Endodermal cell (in vitro differentiated cells): ENCODE data around the gene SPOP. TPM values are rescaled to one million over a fixed set of nuclear protein-coding genes. Genes with fewer than 3 reads are reported as not detected.
A peak's percentile ranks its signal among the peaks of the same experiment; 100 is the strongest.

ENCODE experiments used
- DNase-seq: peaks from one replicate; pipeline ENCODE4 v3.0.0-alpha.2; 2017
- H3K27ac ChIP-seq: 2 replicates; pipeline ENCODE4 v1.5.1; 2013; ENCODE audit warnings: mild to moderate bottlenecking, low read depth, low read length, moderate library complexity
- H3K27me3 ChIP-seq: 2 replicates; pipeline ENCODE4 v1.6.1; 2013; ENCODE audit warnings: mild to moderate bottlenecking, low read length, moderate library complexity; ENCODE audit not compliant: insufficient read depth, control insufficient read depth, poor library complexity, severe bottlenecking
- H3K36me3 ChIP-seq: 2 replicates; pipeline ENCODE4 v1.7.0; 2013; ENCODE audit warnings: mild to moderate bottlenecking, low read length, moderate library complexity; ENCODE audit not compliant: control insufficient read depth, insufficient read depth
- H3K4me1 ChIP-seq: one replicate; pipeline ENCODE4 v1.7.0; 2013; ENCODE audit warnings: low read length; ENCODE audit not compliant: control insufficient read depth, insufficient read depth
- H3K4me3 ChIP-seq: 2 replicates; pipeline ENCODE4 v1.5.1; 2013; ENCODE audit warnings: mild to moderate bottlenecking, low read length, moderate library complexity
- H3K9ac ChIP-seq: 2 replicates; pipeline ENCODE4 v1.6.1; 2013; ENCODE audit warnings: mild to moderate bottlenecking, low read length, moderate library complexity; ENCODE audit not compliant: poor library complexity, severe bottlenecking; ENCODE audit errors: extremely low read depth
- H3K9me3 ChIP-seq: 2 replicates; pipeline ENCODE4 v1.6.1; 2013; ENCODE audit warnings: mild to moderate bottlenecking, low read length, moderate library complexity; ENCODE audit not compliant: control insufficient read depth
- H3K27ac Mint-ChIP-seq: 2 replicates; pipeline ENCODE4 v1.8.0; 2020; ENCODE audit warnings: mixed read lengths
- H3K27me3 Mint-ChIP-seq: 2 replicates; pipeline ENCODE4 v1.8.0; 2021; ENCODE audit warnings: mild to moderate bottlenecking, mixed read lengths; ENCODE audit not compliant: insufficient read depth
- H3K36me3 Mint-ChIP-seq: 2 replicates; pipeline ENCODE4 v1.8.0; 2020; ENCODE audit warnings: low read depth, mixed read lengths
- H3K4me1 Mint-ChIP-seq: 2 replicates; pipeline ENCODE4 v1.8.0; 2020; ENCODE audit warnings: mixed read lengths
- H3K4me3 Mint-ChIP-seq: 2 replicates; pipeline ENCODE4 v1.8.0; 2020; ENCODE audit warnings: mild to moderate bottlenecking, moderate library complexity, mixed read lengths
- H3K9me3 Mint-ChIP-seq: 2 replicates; pipeline ENCODE4 v1.8.0; 2020; ENCODE audit warnings: mild to moderate bottlenecking, mixed read lengths
- WGBS, 2 experiments: methylation state at CpG; one replicate each; pipeline versions ENCODE4 v1.1.5 to v1.1.7; 2013; ENCODE audit warnings: missing lambda C conversion rate in 2 of 2, mixed read lengths in 1 of 2; ENCODE audit not compliant: insufficient coverage in 1 of 2, insufficient read length in 1 of 2; 5-methylcytosine and 5-hydroxymethylcytosine counted together
- total RNA-seq, 2 donors: library from RNA; stranded (reverse); fragmentation: NEBNext Ultra II Directional in 1 of 2; extraction: Animal tissue kit (Norgen Biotek cat#: 25700) in 1 of 2; gene quantifications; 2 replicates in 1 of 2; 3 replicates in 1 of 2; pipeline ENCODE4 v1.2.1, GENCODE V29; 2021
- TF ChIP-seq, protein P1 (sequence below): fragments of 200-600 bp; sonication (generic); conservative IDR thresholded peaks from 2 replicates; pipeline ENCODE4 v1.5.0; 2021; ENCODE audit warnings: antibody characterized with exemption, mild to moderate bottlenecking

Gene SPOP
- total RNA-seq, 2 donors from 2014 or later = 39.9 to 41.3 TPM

DNA sequence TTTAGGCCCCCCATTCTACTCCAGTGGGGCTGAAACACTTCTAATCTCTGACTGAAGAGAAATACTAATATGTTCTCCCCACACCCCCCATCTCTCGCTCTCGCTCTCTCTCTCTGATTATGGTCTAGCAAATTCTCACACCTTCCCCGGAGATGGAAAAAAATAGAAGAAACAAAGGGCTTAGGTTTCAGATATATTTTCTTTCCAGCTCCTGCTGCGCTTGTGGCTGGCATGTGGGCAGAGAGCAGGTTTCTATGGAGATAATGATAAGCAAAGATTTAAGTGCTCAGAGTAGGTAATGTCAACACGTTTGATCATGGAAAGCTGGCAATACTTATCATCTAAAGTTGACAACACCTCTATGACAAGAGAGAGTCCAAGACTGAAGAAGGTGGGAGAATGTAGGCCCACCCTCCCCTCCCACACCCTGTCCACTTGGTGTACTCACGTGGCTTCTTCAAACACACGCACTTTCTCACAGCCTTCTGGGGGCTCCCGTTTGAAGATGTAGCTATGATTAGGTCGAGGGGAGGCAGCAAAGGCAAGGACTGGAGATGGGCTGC lies 37.9 kb upstream of the SPOP start:
- no peaks in the 10 kb centered on the region for H3K9me3 ChIP-seq
- Mint-ChIP-seq H3K36me3 (peaks cover 62% of the 10 kb centered on the region), H3K27ac (no peak overlapping the region), H3K4me1 (no peaks in the 10 kb centered on the region), H3K4me3 (no peak overlapping the region), H3K27me3 (no peaks in the 10 kb centered on the region), H3K9me3 (no peaks in the 10 kb centered on the region)
- H3K4me1 ChIP-seq = no peaks in the 10 kb centered on the region
- 92 to 100% methylated on average over 2 to 9 of the region's 9 CpGs for WGBS, 2 experiments
- H3K9ac ChIP-seq = no peak overlapping the region
- H3K27me3 ChIP-seq = no peaks in the 10 kb centered on the region
- H3K27ac ChIP-seq = no peak overlapping the region
- peaks cover 38% of the 10 kb centered on the region for H3K36me3 ChIP-seq
- no peak for DNase-seq
- H3K4me3 ChIP-seq = no peak overlapping the region
- TF ChIP-seq, protein P1, sequence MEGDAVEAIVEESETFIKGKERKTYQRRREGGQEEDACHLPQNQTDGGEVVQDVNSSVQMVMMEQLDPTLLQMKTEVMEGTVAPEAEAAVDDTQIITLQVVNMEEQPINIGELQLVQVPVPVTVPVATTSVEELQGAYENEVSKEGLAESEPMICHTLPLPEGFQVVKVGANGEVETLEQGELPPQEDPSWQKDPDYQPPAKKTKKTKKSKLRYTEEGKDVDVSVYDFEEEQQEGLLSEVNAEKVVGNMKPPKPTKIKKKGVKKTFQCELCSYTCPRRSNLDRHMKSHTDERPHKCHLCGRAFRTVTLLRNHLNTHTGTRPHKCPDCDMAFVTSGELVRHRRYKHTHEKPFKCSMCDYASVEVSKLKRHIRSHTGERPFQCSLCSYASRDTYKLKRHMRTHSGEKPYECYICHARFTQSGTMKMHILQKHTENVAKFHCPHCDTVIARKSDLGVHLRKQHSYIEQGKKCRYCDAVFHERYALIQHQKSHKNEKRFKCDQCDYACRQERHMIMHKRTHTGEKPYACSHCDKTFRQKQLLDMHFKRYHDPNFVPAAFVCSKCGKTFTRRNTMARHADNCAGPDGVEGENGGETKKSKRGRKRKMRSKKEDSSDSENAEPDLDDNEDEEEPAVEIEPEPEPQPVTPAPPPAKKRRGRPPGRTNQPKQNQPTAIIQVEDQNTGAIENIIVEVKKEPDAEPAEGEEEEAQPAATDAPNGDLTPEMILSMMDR = no peak

DNA sequence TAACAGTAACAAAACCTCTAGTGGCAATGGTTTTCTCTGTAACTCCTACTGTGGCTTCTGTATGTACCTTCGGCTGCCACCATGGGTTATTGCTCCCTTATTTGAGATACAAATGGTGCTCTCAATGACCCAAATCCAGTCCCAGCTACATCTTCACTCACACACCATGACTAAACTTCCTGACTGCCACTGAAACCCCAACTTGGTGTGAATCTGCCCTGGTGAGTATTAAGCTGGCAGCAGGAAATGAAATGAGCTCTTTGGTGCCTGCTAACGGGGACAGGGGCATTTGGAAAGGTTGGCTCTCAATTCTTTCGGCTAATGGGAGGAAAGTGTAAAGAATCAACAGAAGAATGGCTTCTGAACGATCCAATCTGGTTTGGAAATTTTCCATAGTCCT lies 37.3 kb upstream of the SPOP start:
- H3K27me3 ChIP-seq = no peaks in the 10 kb centered on the region
- no peaks in the 10 kb centered on the region for H3K9me3 ChIP-seq
- TF ChIP-seq, protein P1 = no peak
- H3K36me3 ChIP-seq = peaks cover 38% of the 10 kb centered on the region
- H3K9ac ChIP-seq = no peak overlapping the region
- no peaks in the 10 kb centered on the region for H3K9me3 Mint-ChIP-seq
- no peak overlapping the region for H3K27ac ChIP-seq
- no peak overlapping the region for H3K27ac Mint-ChIP-seq
- WGBS, 2 experiments = 91 to 98% methylated on average over 3 to 4 of the region's 4 CpGs
- no peaks in the 10 kb centered on the region for H3K4me1 Mint-ChIP-seq
- peaks cover 61% of the 10 kb centered on the region for H3K36me3 Mint-ChIP-seq
- no peak for DNase-seq
- no peak overlapping the region for H3K4me3 ChIP-seq
- no peaks in the 10 kb centered on the region for H3K4me1 ChIP-seq
- no peaks in the 10 kb centered on the region for H3K27me3 Mint-ChIP-seq
- H3K4me3 Mint-ChIP-seq = no peak overlapping the region

DNA sequence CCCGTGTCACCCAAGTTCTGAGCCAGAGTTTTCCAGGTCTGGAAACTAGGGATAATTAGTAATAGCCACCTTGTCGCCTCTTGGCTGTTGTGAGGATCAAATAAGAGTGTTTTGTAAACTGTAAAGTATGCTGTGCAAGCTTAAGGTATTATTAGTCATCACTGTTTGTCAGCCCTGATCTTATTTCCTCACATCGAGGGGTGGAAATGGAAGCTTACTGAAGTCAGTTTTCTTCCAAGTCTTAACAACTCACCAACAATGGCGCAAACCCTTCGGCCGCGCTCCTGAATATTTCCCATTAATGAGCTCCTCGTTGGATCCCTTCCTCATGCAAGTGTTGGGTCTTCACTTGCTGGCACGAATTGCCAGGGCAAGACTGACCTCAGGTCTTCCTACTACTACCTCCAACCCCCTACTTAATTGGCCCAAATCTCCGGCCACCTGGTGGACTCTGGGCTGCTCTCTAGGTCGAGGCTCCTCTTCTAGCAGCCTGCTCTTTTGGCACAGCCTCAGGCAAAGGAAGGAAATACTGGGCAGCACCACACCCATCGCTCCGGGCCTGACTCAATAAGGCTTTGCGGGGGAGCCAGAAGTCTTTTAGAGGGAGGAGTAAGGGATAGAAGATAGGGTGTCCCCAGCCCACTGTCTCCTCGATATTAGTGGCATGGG lies 30.8 kb upstream of the SPOP start:
- Mint-ChIP-seq H3K4me1 (peaks cover 8% of the 10 kb centered on the region), H3K36me3 (peaks cover 31% of the 10 kb centered on the region), H3K27me3 (no peaks in the 10 kb centered on the region), H3K27ac (peak overlapping the region; percentile 99), H3K4me3 (peak overlapping the region; percentile 94), H3K9me3 (no peaks in the 10 kb centered on the region)
- peak; percentile 70 for DNase-seq
- Histone ChIP-seq H3K27ac (no peak overlapping the region), H3K27me3 (no peaks in the 10 kb centered on the region), H3K4me1 (no peaks in the 10 kb centered on the region), H3K9ac (no peak overlapping the region), H3K4me3 (no peak overlapping the region), H3K9me3 (no peaks in the 10 kb centered on the region), H3K36me3 (peaks cover 26% of the 10 kb centered on the region)
- WGBS, 2 experiments = 65 to 82% methylated on average over 6 to 15 of the region's 15 CpGs
- TF ChIP-seq, protein P1 = peak; percentile 15
